GM23338 (cell line): Measurements from ENCODE around the gene CIDEB. TPM values are rescaled to one million over a fixed set of nuclear protein-coding genes. Genes with fewer than 3 reads are reported as not detected.

Experiments used
- ATAC-seq: fragments of 200-7000 bp; cut with Tn5 transposase; 3 replicates; pipeline ENCODE4 v1.9.1; 2020
- DNase-seq: peaks from one replicate; pipeline ENCODE4 v3.0.0-alpha.2; 2015; ENCODE audit warnings: low spot score
- H2AFZ ChIP-seq: fragments of 200-600 bp; sonication (generic); 2 replicates; pipeline ENCODE4 v1.8.0; 2016; ENCODE audit warnings: antibody characterized with exemption, mild to moderate bottlenecking, moderate library complexity
- H3F3A ChIP-seq: fragments of 200-600 bp; sonication (generic); replicated peaks from 2 replicates; pipeline ENCODE4 v1.8.0; 2017; ENCODE audit warnings: antibody characterized with exemption, mixed run types, low read depth
- H3K27ac ChIP-seq: fragments of 200-600 bp; sonication (generic); 2 replicates; pipeline ENCODE4 v1.6.1; 2016; ENCODE audit warnings: low read depth
- H3K27me3 ChIP-seq: fragments of 200-600 bp; sonication (generic); 2 replicates; pipeline ENCODE4 v1.8.0; 2016; ENCODE audit warnings: mild to moderate bottlenecking, mixed run types, moderate library complexity; ENCODE audit not compliant: insufficient read depth
- H3K36me3 ChIP-seq: fragments of 200-600 bp; sonication (generic); 2 replicates; pipeline ENCODE4 v1.8.0; 2016; ENCODE audit warnings: mild to moderate bottlenecking; ENCODE audit not compliant: insufficient read depth
- H3K4me1 ChIP-seq: fragments of 200-600 bp; sonication (generic); 2 replicates; pipeline ENCODE4 v1.8.0; 2016; ENCODE audit warnings: mild to moderate bottlenecking, moderate library complexity; ENCODE audit not compliant: insufficient read depth
- H3K4me2 ChIP-seq: fragments of 200-600 bp; sonication (generic); 2 replicates; pipeline ENCODE4 v1.7.1; 2017; ENCODE audit warnings: mixed run types
- H3K4me3 ChIP-seq: fragments of 200-600 bp; sonication (generic); 2 replicates; pipeline ENCODE4 v1.6.1; 2016; ENCODE audit warnings: mixed run types
- H3K79me2 ChIP-seq: fragments of 200-600 bp; sonication (generic); replicated peaks from 2 replicates; pipeline ENCODE4 v1.8.0; 2017; ENCODE audit warnings: mild to moderate bottlenecking; ENCODE audit not compliant: insufficient read depth
- H3K9me2 ChIP-seq: fragments of 200-600 bp; sonication (generic); 2 replicates; pipeline ENCODE4 v1.8.0; 2017; ENCODE audit not compliant: insufficient read depth
- H4K20me1 ChIP-seq: fragments of 200-600 bp; sonication (generic); replicated peaks from 2 replicates; pipeline ENCODE4 v1.8.0; 2017; ENCODE audit warnings: mild to moderate bottlenecking; ENCODE audit not compliant: insufficient read depth
- H3K27ac Mint-ChIP-seq: 2 replicates; pipeline ENCODE4 v1.8.0; 2020; ENCODE audit warnings: inconsistent platforms, mild to moderate bottlenecking, moderate library complexity, mixed read lengths
- H3K27me3 Mint-ChIP-seq: 3 replicates; pipeline ENCODE4 v1.8.0; 2022; ENCODE audit warnings: low read depth, mild to moderate bottlenecking, moderate library complexity, mixed read lengths, inconsistent platforms; ENCODE audit not compliant: insufficient read depth, poor library complexity
- H3K36me3 Mint-ChIP-seq: 3 replicates; pipeline ENCODE4 v1.8.0; 2021; ENCODE audit warnings: low read depth, mild to moderate bottlenecking, inconsistent platforms, moderate library complexity, mixed read lengths
- H3K4me1 Mint-ChIP-seq: 3 replicates; pipeline ENCODE4 v1.8.0; 2020; ENCODE audit warnings: mild to moderate bottlenecking, inconsistent platforms, mixed read lengths
- H3K4me3 Mint-ChIP-seq: 3 replicates; pipeline ENCODE4 v1.8.0; 2021; ENCODE audit warnings: moderate library complexity, mild to moderate bottlenecking, inconsistent platforms, mixed read lengths
- H3K9me3 Mint-ChIP-seq: 3 replicates; pipeline ENCODE4 v1.8.0; 2020; ENCODE audit warnings: moderate library complexity, mild to moderate bottlenecking, inconsistent platforms, mixed read lengths
- CREB1 ChIP-seq: fragments of 250-450 bp; sonication (Bioruptor Pico); IDR thresholded peaks from 2 replicates; pipeline ENCODE4 v1.5.0; 2020; ENCODE audit warnings: low read depth, mild to moderate bottlenecking, moderate library complexity
- CTCF ChIP-seq, 2 experiments: fragments of 200-600 bp in 1 of 2; sonication (generic) in 1 of 2; conservative IDR thresholded peaks; 2 replicates each; pipeline versions ENCODE4 v1.5.1 to v1.6.1; 2016 to 2017; ENCODE audit warnings: antibody characterized with exemption in 2 of 2, low read depth in 2 of 2, mild to moderate bottlenecking in 2 of 2, moderate library complexity in 1 of 2
- ETS1 ChIP-seq: IDR thresholded peaks from 2 replicates; pipeline ENCODE4 v1.6.1; 2016; ENCODE audit warnings: antibody characterized with exemption
- EZH2 ChIP-seq: fragments of 200-600 bp; sonication (generic); IDR thresholded peaks from one replicate; pipeline ENCODE4 v1.8.0; 2017; ENCODE audit warnings: antibody characterized with exemption, mild to moderate bottlenecking, low read depth; ENCODE audit not compliant: unreplicated experiment
- EZH2phosphoT487 ChIP-seq: fragments of 200-600 bp; sonication (generic); IDR thresholded peaks from one replicate; pipeline ENCODE4 v1.8.1; 2018; ENCODE audit warnings: antibody characterized with exemption; ENCODE audit not compliant: unreplicated experiment
- JUNB ChIP-seq: IDR thresholded peaks from one replicate; pipeline ENCODE4 v1.6.1; 2016; ENCODE audit warnings: antibody characterized with exemption; ENCODE audit not compliant: unreplicated experiment
- NANOG ChIP-seq: IDR thresholded peaks from 2 replicates; pipeline ENCODE4 v1.6.1; 2016; ENCODE audit warnings: antibody characterized with exemption, borderline replicate concordance
- POLR2AphosphoS5 ChIP-seq: IDR thresholded peaks from 2 replicates; pipeline ENCODE4 v1.6.1; 2016; ENCODE audit warnings: antibody characterized with exemption, low read depth
- REST ChIP-seq: IDR thresholded peaks from one replicate; pipeline ENCODE4 v1.6.1; 2018; ENCODE audit warnings: antibody characterized with exemption; ENCODE audit not compliant: unreplicated experiment
- STAT1 ChIP-seq: IDR thresholded peaks from one replicate; pipeline ENCODE4 v1.6.1; 2016; ENCODE audit warnings: antibody characterized with exemption; ENCODE audit not compliant: unreplicated experiment
- ZNF114 ChIP-seq: fragments of 250-450 bp; sonication (Bioruptor Pico); IDR thresholded peaks from 2 replicates; pipeline ENCODE4 v1.5.0; 2020; ENCODE audit warnings: mild to moderate bottlenecking, moderate library complexity
- ZNF331 ChIP-seq: fragments of 250-450 bp; sonication (Bioruptor Pico); IDR thresholded peaks from 2 replicates; pipeline ENCODE4 v1.5.0; 2020; ENCODE audit warnings: low read depth, mild to moderate bottlenecking, moderate library complexity
- ZNF462 ChIP-seq: fragments of 250-450 bp; sonication (Bioruptor Pico); IDR thresholded peaks from 2 replicates; pipeline ENCODE4 v1.5.0; 2020; ENCODE audit warnings: mild to moderate bottlenecking, moderate library complexity
- polyA plus RNA-seq: library from polyadenylated mRNA; unstranded; fragments of >200 nt; fragmentation: Nextera tagmentation; extraction: Ambion mirVana; gene quantifications from 2 replicates; pipeline ENCODE4 v1.2.1, GENCODE V29; 2016
- total RNA-seq: library from RNA; depleted of rRNA; stranded (reverse); fragments of >200 nt; shearing (Covaris generic); gene quantifications from 2 replicates; pipeline ENCODE4 v1.2.3, GENCODE V29; 2014

The CIDEB gene
- total and polyA plus RNA-seq, 2 experiments from 2014 or later, result 3.4 to 4.6 TPM

- H3K4me1 ChIP-seq, result peaks cover 26% of the 10 kb centered on the region; the same call in 1 of the 2 replicates
These were observed 29.5 kb upstream of the CIDEB start for GRCh38 chr14:24337144-24337823.

More at GRCh38 chr14:24337144-24337823, 29.5 kb upstream of the CIDEB start:
- TF ChIP-seq CREB1 (CRISPR knock-in tag), result no peak
- no peak for TF ChIP-seq POLR2AphosphoS5
- TF ChIP-seq STAT1, result no peak
- TF ChIP-seq JUNB, result no peak
- no peak for TF ChIP-seq ZNF114
- no peak for TF ChIP-seq NANOG
- no peak for TF ChIP-seq EZH2phosphoT487
- no peak for TF ChIP-seq CTCF (conservative IDR thresholded peaks at IDR 0.05; ENCODE audit: low read depth in 2 of 2)
- TF ChIP-seq EZH2, result no peak
- no peak for TF ChIP-seq ZNF462 (CRISPR knock-in tag)
- TF ChIP-seq REST, result no peak
- TF ChIP-seq ZNF331 (CRISPR knock-in tag), result no peak
- TF ChIP-seq ETS1, result no peak
- Mint-ChIP-seq H3K27me3 (peaks cover 92% of the 10 kb centered on the region), H3K9me3 (no peaks in the 10 kb centered on the region), H3K4me3 (no peak overlapping the region), H3K27ac (no peak overlapping the region), H3K36me3 (no peaks in the 10 kb centered on the region), H3K4me1 (peaks cover 20% of the 10 kb centered on the region)
- Histone ChIP-seq H4K20me1 (peaks cover 4% of the 10 kb centered on the region; the same call in 1 of the 2 replicates), H3K36me3 (no peaks in the 10 kb centered on the region), H3K27ac (no peak overlapping the region), H3K4me3 (no peak overlapping the region), H3K4me2 (no peak overlapping the region), H2AFZ (no peak overlapping the region), H3K27me3 (peaks cover 100% of the 10 kb centered on the region), H3K79me2 (no peaks in the 10 kb centered on the region), H3K9me2 (no peaks in the 10 kb centered on the region), H3F3A (0 out of 2 replicates have a peak, but pooled peaks cover 8% of the 10 kb centered on the region)
- DNase-seq, result no peak
- no peak for ATAC-seq
